Measurements from ENCODE around the gene SLC49A4. TPM values are rescaled to one million over a fixed set of nuclear protein-coding genes. Genes with fewer than 3 reads are reported as not detected.

The SLC49A4 gene
- total and polyA plus RNA-seq, 2 experiments from 2014 or later = 16.4 to 20.8 TPM

DNA sequence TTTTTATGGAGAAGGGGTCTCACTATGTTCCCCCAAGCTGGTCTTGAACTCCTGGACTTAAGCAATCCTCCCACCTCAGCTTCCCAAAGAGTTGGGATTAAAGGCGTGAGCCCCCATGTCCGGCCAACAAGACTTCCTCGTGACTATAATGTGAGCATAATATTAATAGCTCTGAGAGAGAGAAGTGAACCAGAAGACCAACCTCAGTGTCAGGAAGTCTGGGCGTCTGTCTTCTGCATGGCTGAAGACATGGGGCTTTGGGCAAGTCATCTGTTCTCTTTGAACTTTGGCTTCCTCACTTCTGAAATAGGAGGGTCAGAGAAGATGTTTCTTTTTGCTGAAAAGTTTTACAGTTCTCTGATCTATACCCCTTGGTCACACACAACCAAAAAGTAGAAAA lies 92.1 kb downstream of the SLC49A4 start:
- DNase-seq (ENCODE audit: low read depth in 1 of 2, low spot score in 1 of 2) = no peak
- Histone ChIP-seq H3K36me3 (no peaks in the 10 kb centered on the region), H3K4me1 (ENCODE audit: low read depth) (no peaks in the 10 kb centered on the region), H3K27ac (no peak overlapping the region), H3K9me3 (ENCODE audit: low read depth) (no peaks in the 10 kb centered on the region), H3K4me3 (no peak overlapping the region), H3K27me3 (no peaks in the 10 kb centered on the region)
- TF ChIP-seq, protein P1, sequence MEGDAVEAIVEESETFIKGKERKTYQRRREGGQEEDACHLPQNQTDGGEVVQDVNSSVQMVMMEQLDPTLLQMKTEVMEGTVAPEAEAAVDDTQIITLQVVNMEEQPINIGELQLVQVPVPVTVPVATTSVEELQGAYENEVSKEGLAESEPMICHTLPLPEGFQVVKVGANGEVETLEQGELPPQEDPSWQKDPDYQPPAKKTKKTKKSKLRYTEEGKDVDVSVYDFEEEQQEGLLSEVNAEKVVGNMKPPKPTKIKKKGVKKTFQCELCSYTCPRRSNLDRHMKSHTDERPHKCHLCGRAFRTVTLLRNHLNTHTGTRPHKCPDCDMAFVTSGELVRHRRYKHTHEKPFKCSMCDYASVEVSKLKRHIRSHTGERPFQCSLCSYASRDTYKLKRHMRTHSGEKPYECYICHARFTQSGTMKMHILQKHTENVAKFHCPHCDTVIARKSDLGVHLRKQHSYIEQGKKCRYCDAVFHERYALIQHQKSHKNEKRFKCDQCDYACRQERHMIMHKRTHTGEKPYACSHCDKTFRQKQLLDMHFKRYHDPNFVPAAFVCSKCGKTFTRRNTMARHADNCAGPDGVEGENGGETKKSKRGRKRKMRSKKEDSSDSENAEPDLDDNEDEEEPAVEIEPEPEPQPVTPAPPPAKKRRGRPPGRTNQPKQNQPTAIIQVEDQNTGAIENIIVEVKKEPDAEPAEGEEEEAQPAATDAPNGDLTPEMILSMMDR (IDR thresholded peaks at IDR 0.05; ENCODE audit: low read depth, low read length) = no peak

DNA sequence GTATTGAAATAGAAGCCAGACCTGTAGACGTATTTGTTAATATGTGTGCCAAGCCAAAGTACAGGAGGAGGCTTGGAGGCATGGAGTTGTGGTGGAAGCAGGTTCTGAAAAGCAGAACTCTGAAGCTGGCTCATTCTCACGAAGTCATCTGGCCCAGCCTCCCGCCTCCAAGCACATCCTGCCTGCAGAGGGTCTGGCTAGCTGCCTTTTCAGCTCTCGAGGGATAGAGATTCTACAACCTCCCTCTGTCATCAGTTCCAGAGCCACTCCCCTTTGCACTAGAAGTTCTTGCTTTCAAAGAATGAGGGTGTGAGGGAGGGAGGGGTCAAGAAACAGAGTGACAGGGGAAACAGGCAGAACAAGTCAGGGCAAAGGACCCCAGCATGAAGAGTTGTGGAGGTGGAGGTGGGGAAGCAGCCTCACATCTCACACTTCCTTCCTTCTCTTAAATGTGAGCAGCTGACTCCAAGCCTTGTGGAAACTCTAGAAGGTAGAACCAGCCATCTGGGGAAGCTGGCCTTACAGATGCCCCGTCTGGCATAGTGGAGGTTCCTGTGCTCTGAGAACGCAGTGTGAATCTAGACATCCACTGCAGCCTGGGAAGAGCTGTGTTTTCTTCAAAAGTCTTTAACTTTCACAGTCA lies 95.3 kb downstream of the SLC49A4 start:
- H3K36me3 ChIP-seq = no peaks in the 10 kb centered on the region
- no peaks in the 10 kb centered on the region for H3K9me3 ChIP-seq (ENCODE audit: low read depth)
- peaks cover 8% of the 10 kb centered on the region for H3K4me1 ChIP-seq (ENCODE audit: low read depth)
- H3K4me3 ChIP-seq = no peak overlapping the region
- no peaks in the 10 kb centered on the region for H3K27me3 ChIP-seq
- DNase-seq (ENCODE audit: low read depth in 1 of 2, low spot score in 1 of 2) = peak; percentile 32 to 91
- H3K27ac ChIP-seq = peak overlapping the region; percentile 27
- TF ChIP-seq, protein P1 (IDR thresholded peaks at IDR 0.05; ENCODE audit: low read depth, low read length) = no peak

DNA sequence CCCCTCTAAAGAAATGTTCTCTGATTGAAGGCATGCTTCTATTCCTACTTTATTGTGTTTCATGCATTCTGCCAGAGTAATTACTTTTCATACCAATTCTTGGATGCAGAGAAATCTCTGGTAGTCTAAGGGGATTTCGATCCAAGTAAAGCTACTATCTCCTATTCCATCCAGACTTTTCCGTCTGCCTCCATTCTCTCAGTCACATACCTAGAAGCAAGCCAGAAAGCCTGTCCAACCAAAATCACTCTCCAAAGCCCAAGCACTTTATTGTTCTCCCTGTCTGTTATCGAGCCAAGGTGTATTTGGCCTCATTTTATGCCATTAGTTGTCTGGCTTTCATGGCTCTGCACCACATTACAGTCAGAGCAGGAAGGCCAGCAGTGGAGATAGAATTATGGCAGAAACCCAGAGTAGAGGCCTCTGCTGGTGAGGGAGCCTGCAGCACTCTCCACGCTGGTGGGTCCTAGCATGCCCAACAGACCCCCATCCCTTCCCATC lies 95.9 kb downstream of the SLC49A4 start:
- Histone ChIP-seq H3K36me3 (no peaks in the 10 kb centered on the region), H3K4me1 (ENCODE audit: low read depth) (peaks cover 8% of the 10 kb centered on the region), H3K27ac (peak overlapping the region; percentile 27), H3K4me3 (no peak overlapping the region), H3K27me3 (no peaks in the 10 kb centered on the region), H3K9me3 (ENCODE audit: low read depth) (no peaks in the 10 kb centered on the region)
- no peak for DNase-seq (ENCODE audit: low read depth in 1 of 2, low spot score in 1 of 2)
- TF ChIP-seq, protein P1 (IDR thresholded peaks at IDR 0.05; ENCODE audit: low read depth, low read length) = no peak

DNA sequence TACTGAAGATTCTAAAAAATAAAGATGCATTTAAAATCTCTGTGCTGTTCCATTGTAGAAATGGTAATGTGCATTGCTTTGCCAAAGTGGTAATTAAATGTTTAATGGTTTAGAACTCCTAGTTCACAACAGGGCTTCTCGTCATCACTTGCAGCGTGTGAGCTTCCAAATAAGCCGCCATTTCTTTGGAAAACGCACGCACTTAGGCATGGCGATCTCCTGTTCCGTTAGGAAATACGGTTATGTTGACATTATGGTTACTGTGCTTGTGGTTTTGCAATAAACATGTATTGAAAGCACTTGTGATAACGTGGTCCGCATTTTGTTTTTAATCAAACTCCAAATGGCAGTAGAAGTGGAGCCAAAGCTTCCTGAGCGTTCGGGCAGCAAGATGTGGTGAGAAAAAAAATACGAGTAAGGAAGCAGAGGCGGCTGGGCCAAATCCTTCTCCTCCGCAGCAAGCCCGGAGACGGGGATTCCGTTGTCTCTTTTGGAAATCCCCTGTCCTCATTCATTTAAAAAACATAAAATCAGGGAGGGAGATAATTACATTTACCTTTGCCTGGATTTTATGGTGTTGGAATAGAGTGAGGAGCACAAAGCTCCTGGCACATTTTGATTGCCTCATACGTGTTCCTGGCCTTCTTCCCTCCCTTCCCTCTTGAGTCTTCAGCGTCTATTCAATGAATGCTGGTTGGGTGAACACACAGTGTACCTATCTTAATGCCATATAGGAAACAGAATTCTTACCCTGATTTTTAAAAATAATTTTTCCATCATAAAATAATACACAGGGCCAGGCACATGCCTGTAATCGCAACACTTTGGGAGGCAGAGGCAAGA lies 97.5 kb downstream of the SLC49A4 start:
- no peaks in the 10 kb centered on the region for H3K9me3 ChIP-seq (ENCODE audit: low read depth)
- peaks cover 8% of the 10 kb centered on the region for H3K4me1 ChIP-seq (ENCODE audit: low read depth)
- no peak for DNase-seq (ENCODE audit: low read depth in 1 of 2, low spot score in 1 of 2)
- H3K36me3 ChIP-seq = no peaks in the 10 kb centered on the region
- H3K27me3 ChIP-seq = no peaks in the 10 kb centered on the region
- no peak overlapping the region for H3K4me3 ChIP-seq
- TF ChIP-seq, protein P1 (IDR thresholded peaks at IDR 0.05; ENCODE audit: low read depth, low read length) = no peak
- no peak overlapping the region for H3K27ac ChIP-seq

DNA sequence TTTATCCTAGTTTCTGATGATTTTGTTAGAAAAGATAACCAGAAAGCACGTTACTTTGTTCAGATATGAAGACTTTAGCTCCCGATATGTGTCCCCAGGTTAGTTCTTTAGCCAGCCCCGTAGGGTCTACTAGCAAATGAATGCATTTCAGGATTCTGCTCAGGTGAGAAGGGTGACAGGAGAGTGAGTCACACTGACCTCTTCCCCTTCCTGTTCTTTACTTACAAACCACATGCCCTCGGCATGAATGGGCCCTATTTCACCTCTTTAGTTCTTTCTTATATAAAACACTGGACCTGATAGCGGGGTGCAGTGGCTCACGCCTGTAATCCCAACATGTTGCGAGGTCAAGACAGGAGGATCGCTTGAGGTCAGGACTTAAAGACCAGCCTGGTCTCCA lies 98.4 kb downstream of the SLC49A4 start:
- Histone ChIP-seq H3K9me3 (ENCODE audit: low read depth) (no peaks in the 10 kb centered on the region), H3K36me3 (no peaks in the 10 kb centered on the region), H3K4me1 (ENCODE audit: low read depth) (peaks cover 13% of the 10 kb centered on the region), H3K4me3 (no peak overlapping the region), H3K27ac (no peak overlapping the region), H3K27me3 (no peaks in the 10 kb centered on the region)
- DNase-seq (ENCODE audit: low read depth in 1 of 2, low spot score in 1 of 2) = no peak
- TF ChIP-seq, protein P1 (IDR thresholded peaks at IDR 0.05; ENCODE audit: low read depth, low read length) = no peak

All from cardiac muscle cell (in vitro differentiated cells and primary cell).